Mammary epithelial cell (primary cell): ENCODE results near the gene RNF34.

Experiments used
- CTCF ChIP-seq, 2 donors: IDR thresholded peaks in 1 of 2; conservative IDR thresholded peaks in 1 of 2; 2 replicates each; pipeline ENCODE4 v1.5.1; 2011 to 2012; ENCODE audit warnings: inconsistent platforms in 2 of 2, low read length in 2 of 2, mild to moderate bottlenecking in 2 of 2, control low read depth in 1 of 2, low read depth in 1 of 2; ENCODE audit not compliant: insufficient read depth in 1 of 2; ENCODE audit errors: extremely low read depth in 1 of 2
- EZH2 ChIP-seq: IDR thresholded peaks from 2 replicates; pipeline ENCODE4 v1.6.1; 2012; ENCODE audit warnings: low read length, inconsistent platforms, borderline replicate concordance

- no peak for TF ChIP-seq CTCF (conservative IDR thresholded peaks at IDR 0.05 in 1 of 2, IDR thresholded peaks at IDR 0.05 in 1 of 2; ENCODE audit: extremely low read depth in 1 of 2, insufficient read depth in 1 of 2, low read depth in 1 of 2, low read length in 2 of 2)
- no peak for TF ChIP-seq EZH2
Measured at GRCh38 chr12:121454921-121455320, 55.0 kb downstream of the RNF34 start.
